GM21786 (cell line): ENCODE measurements around the gene PLN.

Experiments used
- ATAC-seq: cut with Tn5 transposase; IDR thresholded peaks from one replicate; pipeline ENCODE4 v1.9.1; 2021; ENCODE audit not compliant: unreplicated experiment

The PLN gene

DNA sequence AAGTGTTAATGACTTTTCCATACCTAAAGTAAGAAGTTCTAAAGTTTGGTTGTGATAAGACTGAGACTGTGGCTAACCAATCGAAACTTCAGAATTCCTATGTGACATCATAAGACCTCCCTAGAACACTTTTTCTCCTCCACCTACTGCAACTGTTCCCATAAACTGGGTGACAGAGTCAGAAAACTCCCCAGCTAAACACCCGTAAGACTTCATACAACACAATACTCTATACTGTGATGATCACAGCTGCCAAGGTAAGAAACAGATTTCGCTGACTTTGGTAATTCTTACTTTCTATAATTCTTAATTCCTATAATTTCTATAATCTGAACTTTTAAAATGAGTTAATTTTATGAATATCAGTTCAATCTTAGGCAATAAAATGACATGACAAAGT is at the start of gene PLN:
TSS of gene PLN (plus strand) at position 161 of the 400 bp plus-strand sequence. CDS start 10,626 bp downstream, outside the sequence.
- no peak for ATAC-seq

DNA sequence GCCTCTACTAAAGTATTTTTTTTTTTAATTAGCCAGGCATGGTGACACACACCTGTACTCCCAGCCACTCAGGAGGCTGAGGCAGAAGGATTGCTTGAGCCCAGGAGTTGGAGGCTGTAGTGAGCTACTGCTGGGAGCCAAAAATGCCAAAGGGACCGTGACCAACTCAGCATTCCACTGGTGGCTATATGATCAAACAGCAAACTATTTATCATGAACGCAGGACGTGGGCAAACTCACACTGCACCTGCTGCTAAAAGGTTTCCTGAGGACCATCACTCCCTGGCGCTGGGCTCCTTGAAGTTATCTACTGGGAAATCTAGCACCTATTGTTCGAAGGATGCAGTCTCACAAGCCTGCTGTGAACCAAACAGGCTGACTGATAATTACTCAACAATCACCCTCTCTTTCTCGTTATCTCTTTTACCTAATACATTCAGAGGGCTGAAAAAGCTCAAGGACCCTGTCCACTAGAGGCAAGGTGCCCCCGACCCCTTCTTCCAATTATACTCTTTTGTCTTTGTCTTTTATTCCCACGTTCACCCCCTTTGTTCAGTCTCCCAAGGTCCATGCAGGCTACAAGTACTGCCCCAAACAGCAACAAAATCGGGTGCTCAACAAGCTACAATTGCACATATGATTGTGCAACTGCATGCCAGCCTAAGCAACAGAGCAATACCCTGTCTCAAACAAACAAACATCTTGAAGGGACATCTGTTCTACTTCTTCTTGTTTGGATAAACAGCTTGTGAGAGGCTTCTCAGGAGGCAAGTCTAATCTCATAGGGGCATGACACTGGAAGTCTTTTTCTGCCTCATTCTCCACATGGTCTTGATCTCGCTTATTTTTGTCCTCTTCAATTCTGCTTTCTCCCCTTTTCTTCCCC is 47.7 kb upstream of the PLN start:
- ATAC-seq: no peak

DNA sequence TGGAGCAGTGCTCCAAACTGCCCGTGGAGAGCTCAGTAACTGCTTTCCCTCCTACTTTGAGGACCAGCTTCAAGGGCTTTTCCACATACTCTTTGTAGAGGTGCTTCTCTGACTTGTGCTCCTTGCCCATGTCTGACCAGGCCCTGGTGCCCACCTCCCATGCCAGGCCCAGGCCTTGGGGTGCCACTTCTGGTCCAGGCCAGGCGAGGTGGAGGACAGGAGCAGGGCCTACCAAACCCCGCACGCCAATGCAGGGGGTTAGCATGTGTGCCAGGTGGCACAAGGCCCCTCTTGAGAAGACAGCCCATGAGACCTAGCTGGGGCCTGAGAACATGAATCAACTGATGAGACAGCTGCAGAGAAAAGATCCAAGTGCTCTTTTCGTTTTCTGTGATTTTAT is 47.0 kb upstream of the PLN start:
- ATAC-seq: no peak

DNA sequence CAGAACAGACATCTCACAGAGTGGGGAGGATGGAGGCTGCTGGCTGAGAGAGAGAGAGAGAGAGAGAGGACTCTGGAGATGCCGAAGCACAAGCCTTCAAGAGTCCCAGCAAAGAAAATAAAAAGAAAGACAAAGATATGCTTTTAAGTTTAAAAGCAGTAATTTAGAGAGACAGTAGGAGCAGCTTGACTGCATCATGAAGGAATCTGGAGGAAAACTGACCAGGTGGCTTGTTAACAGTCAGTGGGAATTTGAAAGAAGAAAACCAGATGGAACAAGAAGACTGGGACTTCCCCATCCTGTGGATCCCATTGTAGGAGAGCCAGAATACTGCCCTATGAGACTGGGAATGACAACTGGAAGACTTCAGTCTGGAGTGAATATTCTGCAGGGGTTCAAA is 46.3 kb upstream of the PLN start:
- no peak for ATAC-seq

DNA sequence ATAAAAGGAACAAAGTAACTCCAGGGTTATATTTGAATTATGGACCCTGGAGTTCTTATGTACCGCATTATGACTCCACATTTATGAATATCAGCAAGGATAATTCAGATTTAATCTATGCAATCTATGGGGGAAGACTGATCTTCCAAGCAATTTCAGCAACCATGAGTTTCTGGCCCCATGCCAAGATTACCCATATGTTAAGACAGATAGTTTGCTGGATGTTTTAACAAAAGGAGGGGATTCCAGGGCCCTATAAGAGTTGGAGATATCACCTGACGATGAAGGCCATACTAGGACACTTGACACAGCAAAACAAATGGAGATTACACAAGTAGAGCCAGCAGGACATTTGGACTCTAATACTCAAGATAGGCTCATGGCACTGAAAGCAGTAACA is 45.9 kb upstream of the PLN start:
- no peak for ATAC-seq

DNA sequence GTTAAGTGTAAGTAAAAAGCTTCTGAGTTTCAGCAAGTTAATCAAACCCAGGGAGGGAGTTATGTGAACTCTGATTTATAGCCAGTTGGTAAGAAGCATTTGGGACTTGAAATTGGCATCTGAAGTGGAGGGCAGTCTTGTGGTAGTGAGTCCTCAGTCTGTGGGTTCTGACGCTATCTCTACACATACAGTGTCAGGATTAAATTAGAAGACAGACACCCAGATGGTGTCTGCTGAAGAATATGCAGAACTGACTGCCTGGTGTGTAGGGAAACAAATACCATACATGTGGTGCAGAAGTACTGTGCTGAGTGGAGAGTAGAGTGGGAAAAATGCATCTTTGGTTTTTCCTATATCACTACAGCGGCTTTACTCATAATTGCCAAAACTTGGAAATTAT is 43.5 kb upstream of the PLN start:
- no peak for ATAC-seq

DNA sequence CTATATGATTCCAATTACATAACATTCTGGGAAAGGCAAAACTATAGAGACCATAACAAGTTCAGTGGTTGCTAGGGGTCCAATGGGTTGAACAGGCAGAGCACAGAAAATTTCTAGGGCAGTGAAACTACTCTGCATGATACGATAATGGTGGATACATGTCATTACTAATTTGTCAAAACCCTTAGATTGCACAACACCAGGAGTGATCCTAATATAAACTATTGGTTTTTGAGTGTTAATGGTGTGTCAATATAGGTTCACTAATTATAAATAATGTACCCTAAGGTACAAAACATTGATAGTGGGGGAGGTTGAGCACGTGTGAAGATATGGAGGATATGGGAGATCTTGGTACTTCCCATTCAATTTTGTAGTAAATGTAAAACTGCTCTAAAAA is 42.4 kb upstream of the PLN start:
- ATAC-seq: no peak

DNA sequence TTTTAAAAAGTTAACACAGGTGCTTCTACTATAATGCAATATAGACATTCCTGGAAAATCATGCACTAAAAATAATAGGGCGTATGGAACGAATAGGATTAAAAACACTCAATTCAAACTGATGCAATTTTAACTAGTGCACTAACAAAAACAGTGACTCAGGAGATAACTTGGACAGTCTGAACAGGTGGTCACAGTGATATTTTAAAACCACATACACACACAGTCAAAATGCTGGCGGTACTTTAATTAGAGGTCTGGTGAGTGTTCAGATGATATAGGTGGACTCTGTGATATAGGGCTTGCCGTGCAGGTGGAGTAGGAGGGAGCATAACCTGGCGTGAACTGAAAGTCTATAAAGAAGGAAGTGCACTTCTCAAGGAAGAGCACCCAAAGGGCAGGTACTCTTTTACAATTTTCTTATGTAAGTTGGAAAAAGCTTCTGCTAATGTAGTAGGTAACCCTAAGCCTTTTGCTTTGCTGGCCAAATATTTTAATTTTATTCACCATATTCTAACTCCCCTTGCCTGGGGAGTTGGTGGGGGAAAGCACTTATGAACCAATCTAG is 41.9 kb upstream of the PLN start:
- no peak for ATAC-seq

DNA sequence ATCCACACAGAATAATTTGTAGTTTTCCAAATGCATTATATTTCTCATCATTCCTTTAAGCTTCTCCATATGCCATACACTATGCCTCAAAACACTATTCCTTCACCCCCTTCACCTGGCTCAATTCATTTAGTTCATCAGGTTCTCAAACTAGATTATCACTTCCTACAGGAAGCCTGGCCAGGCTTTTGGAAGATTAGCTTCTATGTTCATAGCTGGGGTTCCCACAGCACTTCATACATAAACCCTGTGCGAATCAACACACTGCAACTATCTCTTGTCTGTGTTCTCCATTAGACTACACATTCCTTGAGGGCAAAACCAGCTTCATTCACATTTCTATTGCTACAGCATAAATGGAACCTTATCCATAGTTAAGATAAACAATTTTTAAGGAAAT is 40.5 kb upstream of the PLN start:
- no peak for ATAC-seq

DNA sequence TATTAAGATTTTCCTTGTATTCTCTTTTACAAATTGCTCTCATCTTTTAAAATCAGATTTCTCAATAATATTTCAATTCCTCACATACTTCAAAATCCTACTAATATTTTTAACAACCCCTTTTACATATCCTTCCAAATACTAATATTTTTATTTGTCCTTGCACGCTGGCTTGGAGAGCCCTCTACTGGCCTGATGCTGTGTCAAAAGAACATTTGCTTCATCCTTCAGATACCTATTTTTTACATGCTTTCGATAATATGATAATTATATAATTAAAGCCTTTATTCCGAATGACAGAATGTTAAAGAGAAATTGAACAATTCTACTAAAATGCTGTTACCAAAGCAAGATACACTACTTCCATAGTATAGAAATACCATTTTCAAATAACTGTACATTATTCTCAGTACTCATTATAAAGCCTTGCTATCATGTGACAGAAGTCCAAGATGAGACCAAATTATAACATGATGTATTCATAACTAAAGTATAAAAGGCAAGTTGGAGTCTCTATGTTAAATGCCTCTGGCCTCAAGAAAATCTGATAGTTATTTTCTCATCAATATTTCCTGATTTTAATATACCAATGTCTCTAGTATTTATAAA is 39.0 kb upstream of the PLN start:
- ATAC-seq: no peak

DNA sequence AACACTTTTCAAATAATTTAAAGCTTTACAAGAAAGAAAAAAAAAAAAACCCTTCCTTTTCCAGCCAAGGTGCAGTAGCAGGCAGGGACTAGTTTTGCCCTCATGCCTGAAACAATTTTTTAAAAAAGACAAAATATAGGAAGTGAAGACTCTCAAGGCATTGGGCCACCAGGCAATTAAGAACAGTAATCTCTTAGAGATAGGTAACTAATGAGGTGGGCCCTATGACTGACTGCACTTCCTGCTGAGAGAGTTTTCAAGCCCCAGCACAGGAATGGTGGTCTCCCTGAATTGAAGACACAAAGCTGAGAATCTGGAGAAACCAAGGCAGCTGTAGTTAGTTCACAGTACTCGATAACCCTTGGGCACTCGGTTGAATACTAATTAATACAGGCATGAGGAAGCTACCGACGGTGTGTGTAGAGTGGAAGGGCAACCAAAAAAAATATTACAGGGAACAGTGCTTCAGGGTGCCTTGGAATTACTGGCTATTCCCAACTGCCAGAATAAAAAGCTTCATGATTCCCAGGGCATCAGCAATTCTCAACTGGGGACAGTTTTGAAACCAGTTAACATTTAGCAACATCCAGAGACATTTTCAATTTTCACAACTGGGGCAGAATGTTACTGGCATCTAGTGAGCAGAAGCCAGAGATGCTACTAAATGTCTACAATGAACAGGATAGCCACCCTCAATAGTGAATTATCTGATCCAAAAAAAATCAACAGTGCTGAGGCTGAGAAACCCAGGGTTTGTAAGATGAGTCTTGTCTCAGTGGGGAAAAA is 36.0 kb upstream of the PLN start:
- no peak for ATAC-seq

DNA sequence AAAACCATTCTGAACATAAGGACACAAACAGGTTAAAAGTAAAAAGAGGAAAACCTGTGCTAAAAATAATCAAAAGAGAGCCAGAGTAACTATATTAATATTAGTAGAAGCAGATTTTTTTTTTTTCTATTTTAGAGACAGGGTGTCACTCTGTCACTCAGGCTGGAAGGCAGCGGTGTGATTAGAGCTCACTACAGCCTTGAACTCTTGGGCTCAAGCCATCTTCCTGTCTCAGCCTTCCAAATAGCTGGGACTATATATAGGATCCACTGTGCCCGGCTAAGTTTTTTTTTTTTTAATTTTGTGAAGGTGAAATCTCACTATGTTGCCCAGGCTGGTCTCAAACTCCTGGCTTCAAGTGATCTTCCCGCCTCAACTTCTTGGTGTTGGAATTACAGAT is 33.4 kb upstream of the PLN start:
- no peak for ATAC-seq

DNA sequence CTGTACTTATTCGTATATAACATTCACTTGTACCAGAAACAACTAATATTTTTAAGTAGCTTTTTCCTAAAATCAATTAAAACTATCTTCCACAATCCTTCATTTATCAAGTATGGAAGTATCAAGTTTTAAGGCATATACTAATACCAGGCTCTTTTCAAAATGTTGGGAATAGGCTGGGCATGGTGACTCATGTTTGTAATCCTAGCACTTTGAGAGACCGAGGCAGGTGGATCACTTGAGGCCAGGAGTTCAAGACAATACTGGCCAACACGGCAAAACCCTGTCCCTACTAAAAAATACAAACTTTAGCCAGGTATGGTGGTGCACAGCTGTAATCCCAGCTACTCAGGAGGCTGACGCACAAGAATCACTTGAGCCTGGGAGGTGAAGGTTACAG is 25.7 kb upstream of the PLN start:
- no peak for ATAC-seq

DNA sequence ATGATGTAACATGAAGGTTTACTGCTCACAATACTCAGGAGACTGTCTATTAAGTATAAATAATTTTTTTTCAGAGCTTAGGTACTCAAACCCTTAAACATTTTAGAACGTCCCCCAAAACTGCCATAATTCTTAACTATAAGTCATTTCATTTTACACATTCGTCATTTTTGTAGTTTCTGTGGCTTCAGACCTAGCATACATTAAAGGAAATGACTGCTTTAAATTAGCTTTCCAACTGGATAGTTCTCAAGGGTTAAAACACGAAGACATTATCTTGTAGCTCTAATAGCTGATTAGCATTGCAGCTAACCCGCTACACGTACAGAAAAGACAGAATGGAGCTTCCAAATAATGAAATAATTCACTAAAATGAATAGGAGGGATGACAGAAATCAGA is 24.9 kb upstream of the PLN start:
- no peak for ATAC-seq

DNA sequence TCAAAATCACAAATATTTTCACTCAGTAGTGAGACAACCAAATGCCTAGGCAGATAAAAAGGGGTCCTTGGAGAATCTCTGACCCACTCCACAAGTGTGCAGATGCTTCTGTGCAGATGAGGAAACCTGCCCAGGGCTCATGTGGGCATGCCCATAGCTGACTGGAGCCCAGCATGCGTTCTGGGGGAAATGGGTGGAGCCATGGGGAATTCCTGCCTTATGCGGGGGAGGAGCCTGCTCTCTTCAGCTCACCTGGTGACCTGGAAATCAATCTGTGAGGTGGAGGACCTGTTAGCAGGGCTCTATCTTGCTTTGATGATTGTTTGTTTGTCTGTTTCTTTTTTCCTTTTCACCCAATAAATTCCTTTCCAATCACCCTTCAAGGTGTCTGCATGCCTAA is 23.4 kb upstream of the PLN start:
- ATAC-seq: no peak

DNA sequence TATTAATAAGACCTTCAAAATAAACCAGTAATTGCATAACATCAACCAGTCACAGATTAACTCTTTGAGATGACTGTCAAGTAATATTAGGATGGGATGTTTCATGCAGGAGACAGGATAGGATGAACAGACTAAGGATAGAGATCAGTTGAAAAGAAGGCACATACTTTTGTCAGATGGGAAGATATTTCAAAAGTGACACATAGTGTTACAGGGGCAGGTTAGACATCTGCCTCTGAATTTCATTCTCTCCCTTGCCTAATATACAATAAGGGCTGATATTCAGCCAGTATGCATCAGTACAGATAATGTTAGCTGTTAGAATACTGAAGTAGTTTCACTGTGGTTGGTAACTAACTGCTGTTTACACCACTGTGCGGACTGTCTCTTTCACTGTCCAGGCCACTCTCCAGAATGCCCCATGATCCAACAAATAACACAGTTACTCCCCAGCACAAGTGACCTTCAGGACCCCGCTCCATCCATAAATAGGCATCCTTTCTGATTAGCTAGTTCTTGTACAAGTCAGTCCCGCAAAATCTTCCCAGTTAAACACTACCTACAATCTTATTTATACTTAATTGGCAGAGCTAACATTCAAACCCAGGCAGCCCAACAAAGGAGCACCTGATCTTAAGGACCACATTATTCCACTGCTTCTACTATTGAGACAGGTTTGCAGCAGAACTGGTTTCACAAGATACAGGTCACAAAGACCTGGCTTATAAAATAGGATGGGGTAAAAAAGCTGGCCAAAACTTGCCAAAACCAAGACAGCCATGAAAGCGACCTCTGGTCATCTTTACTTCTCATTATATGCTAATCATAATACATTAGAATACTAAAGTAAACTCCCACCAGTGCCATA is 21.9 kb upstream of the PLN start:
- no peak for ATAC-seq

DNA sequence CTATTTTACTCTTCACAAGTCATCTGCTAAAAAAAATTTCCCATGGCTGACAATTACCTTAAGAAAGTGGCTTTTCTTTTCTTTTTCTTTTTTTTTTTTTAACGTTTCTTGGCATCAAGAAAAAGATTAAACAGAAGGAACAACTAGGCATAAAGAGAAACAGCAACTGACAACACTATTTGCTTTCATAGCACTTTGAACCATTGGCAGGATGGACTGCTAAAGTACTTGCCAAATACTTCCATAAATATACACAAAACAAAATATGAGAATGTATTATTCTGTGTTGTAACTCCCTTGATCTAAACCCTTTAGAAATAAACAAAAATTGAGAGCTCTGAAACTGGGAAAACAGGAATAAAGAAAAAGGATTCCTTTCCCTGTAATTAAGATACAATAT is 20.0 kb upstream of the PLN start:
- no peak for ATAC-seq

DNA sequence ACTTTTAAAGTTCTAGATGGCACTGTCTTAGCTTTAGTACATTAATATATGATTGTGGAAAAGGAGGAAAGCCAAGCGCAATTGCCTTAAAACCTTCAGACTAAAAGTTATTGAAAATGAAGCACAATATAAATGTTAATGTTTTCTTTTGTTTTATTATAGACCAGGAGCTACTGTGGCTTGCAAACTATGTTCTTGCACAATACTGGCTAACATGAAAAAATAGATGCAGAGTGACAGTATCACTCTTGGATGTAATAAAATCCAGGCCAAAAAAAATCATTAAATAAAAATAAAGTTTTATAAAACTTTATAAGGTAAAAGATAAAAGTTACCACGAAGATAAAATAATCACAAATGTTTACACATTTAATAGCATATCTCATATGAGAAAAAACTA is 18.3 kb upstream of the PLN start:
- no peak for ATAC-seq

DNA sequence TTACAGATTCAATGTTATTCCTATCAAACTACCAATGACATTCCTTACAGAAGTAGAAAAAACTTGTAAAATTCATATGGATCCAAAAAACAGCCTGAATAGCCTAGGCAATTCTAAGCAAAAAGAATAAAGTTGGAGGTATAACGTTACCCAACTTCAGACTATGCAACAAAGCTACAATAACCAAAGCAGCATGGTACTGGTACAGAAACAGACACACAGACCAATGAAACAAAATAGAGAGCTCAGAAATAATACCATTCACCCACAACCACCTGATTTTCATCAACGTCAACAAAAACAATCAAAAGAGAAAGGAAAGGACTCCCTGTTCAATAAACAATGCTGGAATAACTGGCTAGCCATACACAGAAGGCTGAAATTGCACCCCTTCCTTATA is 17.2 kb upstream of the PLN start:
- no peak for ATAC-seq

DNA sequence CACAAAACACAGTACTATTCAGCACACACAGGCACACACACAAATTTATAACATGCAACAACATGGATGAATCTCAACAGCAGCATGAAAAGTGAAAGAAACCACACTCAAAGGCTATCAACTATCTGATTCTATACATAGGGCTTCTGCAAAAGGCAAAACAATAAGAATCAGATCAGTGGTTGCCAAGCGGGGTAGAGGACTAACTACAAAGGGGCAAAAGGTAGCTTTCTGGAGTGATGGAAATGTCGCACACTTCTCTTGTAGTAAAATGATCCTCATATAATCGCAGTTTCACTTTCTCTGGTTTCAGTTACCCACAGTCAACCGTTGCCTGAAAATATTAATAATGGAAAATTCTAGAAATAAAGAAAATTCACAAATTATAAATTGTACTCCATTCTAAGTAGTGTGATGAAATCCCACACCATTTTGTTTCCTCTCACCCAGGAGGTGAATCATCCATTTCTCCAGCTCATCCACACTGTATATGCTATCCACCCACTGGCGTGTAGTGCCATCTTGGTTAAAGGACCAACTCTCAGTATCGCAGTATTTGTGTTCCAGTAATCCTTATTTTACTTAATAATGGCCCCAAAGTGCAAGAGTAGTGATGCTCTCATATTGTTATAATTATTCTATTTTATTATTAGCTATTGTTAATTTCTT is 12.8 kb upstream of the PLN start:
- ATAC-seq: no peak
